ENCODE results near the gene FERMT2.

FERMT2 gene

DNA sequence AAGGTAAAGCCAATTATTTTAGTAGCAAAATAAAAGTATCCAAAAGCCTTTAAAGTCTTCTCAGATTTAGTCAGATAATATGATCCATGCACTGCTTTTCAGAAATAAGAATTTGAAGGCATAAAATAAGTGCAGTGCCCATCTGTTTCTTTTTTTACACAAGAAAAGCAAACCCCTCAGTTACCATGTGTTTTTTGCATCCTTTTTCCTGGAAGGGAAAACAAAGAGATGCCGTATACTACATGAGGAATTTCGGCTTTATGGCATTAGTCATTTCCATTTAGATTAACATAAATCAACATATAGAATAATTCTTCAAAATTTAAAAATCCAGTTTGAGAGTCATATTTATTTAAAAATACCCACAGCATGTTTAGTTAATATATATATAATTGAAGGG is 89.4 kb downstream of the FERMT2 start:
- no peak for DNase-seq

GRCh38 chr14:52860910-52861309 is 89.9 kb downstream of the FERMT2 start:
- no peak for DNase-seq

GRCh38 chr14:52860209-52860608 is 90.6 kb downstream of the FERMT2 start:
- no peak for DNase-seq

GRCh38 chr14:52856139-52856538 is 94.7 kb downstream of the FERMT2 start:
- DNase-seq = no peak

- no peak for DNase-seq
Observed at GRCh38 chr14:52853522-52853854, 97.4 kb downstream of the FERMT2 start.

DNA sequence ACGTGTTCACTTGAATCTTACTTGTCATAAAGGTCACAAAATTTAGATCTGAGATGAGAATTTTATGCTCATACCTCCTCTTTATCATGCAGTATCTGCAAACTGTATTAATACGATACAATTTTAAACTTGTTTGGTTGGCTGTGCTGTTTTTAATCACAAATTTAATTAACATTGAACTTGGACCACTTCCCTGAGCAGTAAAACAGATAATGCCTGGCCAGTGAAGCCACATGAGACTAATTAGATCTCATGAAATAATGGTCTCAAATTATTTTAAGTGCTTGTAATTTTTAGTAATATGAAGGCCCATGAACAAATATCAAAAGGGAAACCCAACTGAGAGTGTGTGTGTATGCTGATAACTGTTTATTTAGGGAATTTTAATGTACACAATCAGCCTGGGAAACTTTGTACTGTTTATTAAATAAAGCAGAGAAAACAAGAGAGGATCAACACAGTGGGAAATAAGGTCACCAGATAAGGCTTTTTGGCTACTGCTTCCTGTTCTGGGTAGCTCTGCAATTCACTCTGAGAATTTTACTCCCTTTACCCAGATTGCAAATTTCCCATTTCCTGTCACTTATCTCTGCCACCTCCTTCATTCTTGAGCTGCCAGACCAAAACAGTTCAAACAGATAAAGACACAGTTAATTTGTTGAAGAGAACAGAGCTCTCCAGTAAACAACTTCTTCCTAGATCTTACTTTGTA is 97.9 kb downstream of the FERMT2 start:
- no peak for DNase-seq

- no peak for DNase-seq
Observed at GRCh38 chr14:52850451-52850909, 100.4 kb downstream of the FERMT2 start.

GRCh38 chr14:52848626-52849025 is 102.2 kb downstream of the FERMT2 start:
- DNase-seq = no peak

DNA sequence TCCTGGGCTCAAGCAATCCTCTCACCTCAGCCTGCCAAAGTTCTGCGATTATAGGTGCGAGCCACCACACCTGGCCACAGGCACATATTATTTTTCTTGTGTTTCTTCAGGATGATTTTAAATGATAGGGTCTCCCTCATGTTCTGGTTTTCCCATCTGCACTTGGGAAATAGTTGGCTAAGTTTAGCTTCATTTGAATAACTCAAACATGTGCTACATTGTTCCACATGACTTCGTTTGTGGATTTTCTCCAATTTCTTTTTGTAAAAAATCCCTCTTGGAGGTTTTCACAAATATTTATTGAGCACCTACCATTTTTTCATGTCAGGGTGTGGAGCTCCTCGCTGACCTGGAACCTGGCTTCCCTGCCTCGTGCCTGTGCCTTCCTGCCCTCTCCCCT is 104.3 kb downstream of the FERMT2 start:
- no peak for DNase-seq

GRCh38 chr14:52845081-52845480 is 105.8 kb downstream of the FERMT2 start:
- no peak for DNase-seq

GRCh38 chr14:52844262-52845060 is 106.4 kb downstream of the FERMT2 start:
- DNase-seq = no peak

DNA sequence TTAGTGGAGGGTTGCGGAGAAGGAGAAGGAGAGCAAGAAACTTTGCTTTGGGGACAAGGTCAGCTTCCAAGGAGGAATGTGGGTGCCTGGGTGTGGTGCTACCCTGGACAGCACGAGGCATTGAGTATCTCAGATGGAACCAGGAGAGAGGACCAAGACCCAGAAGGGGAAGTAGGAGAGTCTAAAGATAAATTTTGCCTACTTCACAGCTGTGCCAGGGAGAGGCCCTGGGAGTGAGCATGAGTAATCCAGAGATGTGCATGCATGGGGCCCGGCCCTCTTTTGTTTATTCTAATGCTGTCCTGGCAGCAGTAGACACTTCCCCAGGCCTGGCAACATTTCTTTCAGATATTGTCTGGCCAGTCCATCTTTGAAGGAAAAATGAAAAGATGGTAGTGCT is 110.0 kb downstream of the FERMT2 start:
- DNase-seq = no peak

- no peak for DNase-seq
Observed at GRCh38 chr14:52837451-52837850, 113.4 kb downstream of the FERMT2 start.

- no peak for DNase-seq
Observed at GRCh38 chr14:52836063-52836462, 114.8 kb downstream of the FERMT2 start.

GRCh38 chr14:52835122-52835903 is 115.5 kb downstream of the FERMT2 start:
- DNase-seq = no peak

DNA sequence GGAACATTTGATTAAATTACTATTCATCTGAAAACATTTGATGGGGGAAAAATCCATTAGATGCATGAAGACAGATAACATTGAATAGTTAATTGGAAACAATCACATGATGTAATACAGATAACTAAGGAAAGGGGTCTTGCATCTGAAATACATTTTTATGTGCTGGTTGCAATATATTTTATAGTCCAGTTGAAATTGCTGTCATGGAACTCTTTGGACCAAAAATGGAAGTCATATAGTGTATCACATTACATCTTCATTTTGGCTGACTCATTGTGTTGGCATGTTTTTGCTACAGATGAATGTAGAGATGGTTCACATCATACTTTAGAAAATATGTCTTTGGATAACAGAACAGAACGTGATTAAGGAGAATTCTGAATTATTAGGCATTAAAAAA is 116.4 kb downstream of the FERMT2 start:
- no peak for DNase-seq

DNA sequence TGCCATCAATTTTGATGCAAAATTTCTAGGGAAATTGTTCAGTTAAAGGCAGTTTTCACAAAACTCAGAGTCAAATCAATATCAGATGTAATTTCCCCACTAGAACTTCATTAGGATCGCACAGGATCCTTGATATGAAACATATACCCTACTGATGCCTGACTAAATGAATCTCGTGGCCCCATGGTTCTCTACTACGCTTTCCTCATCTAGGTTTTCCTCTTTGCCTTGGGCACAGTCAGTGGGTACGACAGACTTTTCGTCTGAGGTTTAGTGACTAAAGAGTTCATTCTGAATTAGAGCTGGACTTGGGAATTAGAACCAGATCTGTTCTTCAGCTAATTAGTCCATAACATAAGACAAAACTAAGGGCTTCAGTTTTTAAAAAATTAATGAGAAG is 117.0 kb downstream of the FERMT2 start:
- no peak for DNase-seq

DNA sequence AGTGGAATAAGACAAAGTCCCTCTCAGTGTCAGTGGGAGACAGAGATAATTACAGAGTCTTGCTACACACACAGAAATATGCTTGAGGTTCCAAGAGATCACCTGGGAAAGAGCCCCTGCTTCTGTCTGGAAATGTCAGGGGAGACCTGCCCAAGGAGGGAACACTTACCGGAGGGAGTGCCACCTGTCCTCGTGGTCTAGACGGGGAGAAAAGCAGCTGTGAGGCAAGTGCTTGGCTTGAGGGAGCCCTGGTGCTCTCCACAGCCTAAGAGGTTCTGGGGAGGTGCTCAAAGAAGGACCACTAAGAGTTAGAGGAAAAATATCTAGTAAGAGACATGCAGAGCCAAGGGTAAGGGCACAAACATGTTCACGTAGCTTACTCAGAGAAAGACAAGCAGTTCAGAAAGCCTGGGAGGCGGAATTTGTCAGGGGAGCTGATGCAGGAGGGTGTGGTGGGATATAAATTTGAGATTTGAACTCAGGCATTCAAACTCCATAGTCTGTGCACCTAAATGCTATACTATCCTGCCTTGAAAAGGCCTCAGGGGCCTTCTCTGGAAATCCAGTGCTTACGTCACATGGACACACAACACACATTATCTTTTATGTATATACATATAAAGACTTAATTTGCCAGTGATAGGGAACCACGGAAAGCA is 121.2 kb downstream of the FERMT2 start:
- DNase-seq = no peak

- DNase-seq = no peak
Observed at GRCh38 chr14:52827426-52827825, 123.4 kb downstream of the FERMT2 start.

GRCh38 chr14:52825085-52825484 is 125.8 kb downstream of the FERMT2 start:
- no peak for DNase-seq

DNA sequence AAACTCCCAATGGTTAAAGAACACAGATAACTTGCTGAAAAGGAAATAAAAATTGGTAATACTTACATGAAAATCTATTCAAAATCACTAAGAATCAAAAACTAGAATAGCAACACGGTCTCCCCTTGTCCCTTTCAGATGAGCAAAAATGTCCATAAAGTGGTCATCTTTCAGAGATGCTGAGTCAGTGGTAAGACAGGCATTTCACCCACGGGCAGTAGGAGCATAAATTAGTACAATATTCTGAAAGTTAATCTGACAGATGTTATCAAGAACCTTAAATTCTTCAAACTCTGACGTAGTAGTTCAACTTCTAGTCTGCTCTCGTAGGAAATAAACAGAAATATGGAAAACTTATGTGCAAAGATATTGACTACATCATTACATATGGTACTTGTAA is 126.4 kb downstream of the FERMT2 start:
- no peak for DNase-seq

GRCh38 chr14:52821805-52822250 is 129.0 kb downstream of the FERMT2 start:
- no peak for DNase-seq

DNA sequence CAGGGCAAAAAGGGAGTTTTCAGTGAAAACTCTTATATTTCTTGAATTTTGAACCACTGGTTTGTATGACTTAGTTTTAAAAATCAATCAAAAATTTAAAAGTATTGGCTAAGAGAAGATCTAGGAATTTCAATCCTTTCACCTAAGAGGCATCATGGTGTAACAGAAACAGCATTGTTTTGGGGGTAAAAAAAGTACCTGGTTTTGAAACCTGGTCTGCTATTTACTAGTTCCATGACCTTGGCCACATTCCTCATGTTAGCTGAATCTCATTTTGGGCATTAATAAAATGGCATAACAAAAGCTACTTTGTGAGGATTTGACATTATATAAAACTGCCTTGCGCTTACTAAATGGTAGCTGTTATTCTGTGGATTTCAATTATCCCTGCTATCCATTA is 142.7 kb downstream of the FERMT2 start:
- no peak for DNase-seq

Data from stimulated activated CD4-positive, alpha-beta T cell treated with anti-CD3 and anti-CD28 coated beads, Interleukin-12 subunit alpha, Interleukin-12 subunit beta, amount 100 ng/mL, for 4 hours (primary cell).